MCF 10A (cell line): ENCODE data around the gene FTH1. TPM values are rescaled to one million over a fixed set of nuclear protein-coding genes. Genes with fewer than 3 reads are reported as not detected.

Experiments used
- BruUV-seq: library from RNA; stranded (reverse); fragments of 400-500 nt; replicated peaks from 2 replicates; lab custom pipeline; 2021; lab: Mats Ljungman, UMichigan
- CTCF ChIA-PET: fragments of 300-600 bp; sonication (Branson Sonifier 250); formaldehyde crosslinking; extraction: SDS; loops from one replicate; lab custom pipeline; 2021; ENCODE audit warnings: antibody characterized with exemption, inconsistent platforms; lab: Yijun Ruan, JAX
- POLR2A ChIA-PET: fragments of 300-600, 350-650 bp; sonication (Branson Sonifier 250); formaldehyde crosslinking; extraction: SDS; loops from one replicate; lab custom pipeline; 2020; ENCODE audit warnings: antibody characterized with exemption, inconsistent platforms; lab: Yijun Ruan, JAX
- DNase-seq: peaks from one replicate; pipeline ENCODE4 v3.0.0-alpha.2; 2018; ENCODE audit not compliant: unreplicated experiment
- H3K27ac Mint-ChIP-seq: one replicate; pipeline ENCODE4 v1.8.0; 2022; ENCODE audit warnings: mild to moderate bottlenecking, low read depth, mixed read lengths; ENCODE audit not compliant: unreplicated experiment
- H3K27me3 Mint-ChIP-seq: one replicate; pipeline ENCODE4 v1.8.0; 2022; ENCODE audit warnings: mixed read lengths; ENCODE audit not compliant: insufficient read depth, unreplicated experiment
- H3K36me3 Mint-ChIP-seq: one replicate; pipeline ENCODE4 v1.8.0; 2022; ENCODE audit warnings: mild to moderate bottlenecking, moderate library complexity, mixed read lengths; ENCODE audit not compliant: insufficient read depth, unreplicated experiment
- H3K4me1 Mint-ChIP-seq: one replicate; pipeline ENCODE4 v1.8.0; 2022; ENCODE audit warnings: mixed read lengths; ENCODE audit not compliant: insufficient read depth, unreplicated experiment
- H3K4me3 Mint-ChIP-seq: one replicate; pipeline ENCODE4 v1.8.0; 2022; ENCODE audit warnings: mild to moderate bottlenecking, moderate library complexity, mixed read lengths; ENCODE audit not compliant: unreplicated experiment
- H3K9me3 Mint-ChIP-seq: one replicate; pipeline ENCODE4 v1.8.0; 2022; ENCODE audit warnings: mixed read lengths; ENCODE audit not compliant: unreplicated experiment
- intact Hi-C: fragments of 100-400 bp; cut with micrococcal nuclease; formaldehyde crosslinking; loops from 2 replicates; pipeline ENCODE4 v1.14.1; 2022
- total RNA-seq: library from RNA; stranded (reverse); gene quantifications from 2 replicates; pipeline ENCODE4 v1.2.3, GENCODE V29; 2022
- TF ChIP-seq, protein P1 (sequence below): fragments of 200-600 bp; IDR thresholded peaks from one replicate; pipeline ENCODE4 v1.8.0; 2022; ENCODE audit warnings: antibody characterized with exemption, mild to moderate bottlenecking; ENCODE audit not compliant: unreplicated experiment

FTH1 gene
- total RNA-seq, 1 experiment from 2014 or later = 8,367 TPM

DNA sequence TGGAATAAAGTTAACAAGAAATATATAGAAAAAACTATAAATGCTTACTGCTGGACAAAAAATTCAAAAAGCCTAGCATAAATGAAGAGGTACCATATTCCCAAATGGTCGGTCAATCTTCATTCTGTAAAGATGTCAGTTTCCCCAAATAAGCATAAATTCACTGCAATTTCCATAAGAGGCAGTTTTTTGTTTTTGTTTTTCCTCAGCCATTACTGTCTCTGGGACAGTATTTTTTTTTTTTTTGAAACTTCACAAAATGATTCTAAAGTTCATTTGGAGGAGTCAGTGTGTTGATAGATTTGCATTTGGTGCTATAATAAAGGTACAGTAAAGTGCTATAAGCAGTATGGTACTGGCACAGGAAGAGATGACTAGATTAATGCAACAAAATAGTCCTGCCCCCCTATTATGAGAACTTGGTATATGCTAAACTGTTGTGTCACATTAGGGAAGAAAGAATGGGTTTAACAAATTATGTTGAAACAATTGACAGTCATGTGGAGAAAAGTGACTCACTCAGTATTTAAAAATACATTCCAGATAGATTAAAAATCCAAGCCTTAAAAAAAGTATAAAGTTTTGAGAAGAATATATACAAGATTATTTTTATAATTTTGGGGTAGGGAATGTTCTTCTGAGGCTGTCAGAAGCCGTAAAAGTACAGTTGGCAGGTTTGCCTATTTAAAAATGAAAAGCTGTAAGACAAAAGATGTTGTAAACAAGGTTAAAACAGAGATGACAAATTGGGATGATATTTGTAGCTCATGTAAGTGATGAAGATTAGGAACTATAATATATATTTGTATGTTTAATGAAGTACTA lies 2.6 kb upstream of the FTH1 start:
- DNase-seq = peak; percentile 93
- Mint-ChIP-seq H3K36me3 (peaks cover 33% of the 10 kb centered on the region), H3K9me3 (no peaks in the 10 kb centered on the region), H3K27me3 (no peaks in the 10 kb centered on the region), H3K4me1 (peaks cover 55% of the 10 kb centered on the region), H3K4me3 (peak overlapping the region; percentile 90), H3K27ac (peak overlapping the region; percentile 97)
- CTCF ChIA-PET = interaction anchor here (0.7 to 3.3 kb wide), 11 partner anchors 8 to 151 kb away, joined by 3 to 16 read pairs (median 8); no protein-coding TSS in a partner anchor
- BruUV-seq = no TSS peak
- POLR2A ChIA-PET = interaction anchor here (0.8 to 27.4 kb wide), 14 partner anchors 7 to 757 kb away, joined by 3 to 1703 read pairs (median 14); partner anchors contain the start of genes AHNAK, FADS1 and HNRNPUL2
- TF ChIP-seq, protein P1, sequence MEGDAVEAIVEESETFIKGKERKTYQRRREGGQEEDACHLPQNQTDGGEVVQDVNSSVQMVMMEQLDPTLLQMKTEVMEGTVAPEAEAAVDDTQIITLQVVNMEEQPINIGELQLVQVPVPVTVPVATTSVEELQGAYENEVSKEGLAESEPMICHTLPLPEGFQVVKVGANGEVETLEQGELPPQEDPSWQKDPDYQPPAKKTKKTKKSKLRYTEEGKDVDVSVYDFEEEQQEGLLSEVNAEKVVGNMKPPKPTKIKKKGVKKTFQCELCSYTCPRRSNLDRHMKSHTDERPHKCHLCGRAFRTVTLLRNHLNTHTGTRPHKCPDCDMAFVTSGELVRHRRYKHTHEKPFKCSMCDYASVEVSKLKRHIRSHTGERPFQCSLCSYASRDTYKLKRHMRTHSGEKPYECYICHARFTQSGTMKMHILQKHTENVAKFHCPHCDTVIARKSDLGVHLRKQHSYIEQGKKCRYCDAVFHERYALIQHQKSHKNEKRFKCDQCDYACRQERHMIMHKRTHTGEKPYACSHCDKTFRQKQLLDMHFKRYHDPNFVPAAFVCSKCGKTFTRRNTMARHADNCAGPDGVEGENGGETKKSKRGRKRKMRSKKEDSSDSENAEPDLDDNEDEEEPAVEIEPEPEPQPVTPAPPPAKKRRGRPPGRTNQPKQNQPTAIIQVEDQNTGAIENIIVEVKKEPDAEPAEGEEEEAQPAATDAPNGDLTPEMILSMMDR = no peak
- intact Hi-C loops = loop anchor here (2.0 kb wide), 1 partner anchor 43 kb away; no protein-coding TSS in a partner anchor

DNA sequence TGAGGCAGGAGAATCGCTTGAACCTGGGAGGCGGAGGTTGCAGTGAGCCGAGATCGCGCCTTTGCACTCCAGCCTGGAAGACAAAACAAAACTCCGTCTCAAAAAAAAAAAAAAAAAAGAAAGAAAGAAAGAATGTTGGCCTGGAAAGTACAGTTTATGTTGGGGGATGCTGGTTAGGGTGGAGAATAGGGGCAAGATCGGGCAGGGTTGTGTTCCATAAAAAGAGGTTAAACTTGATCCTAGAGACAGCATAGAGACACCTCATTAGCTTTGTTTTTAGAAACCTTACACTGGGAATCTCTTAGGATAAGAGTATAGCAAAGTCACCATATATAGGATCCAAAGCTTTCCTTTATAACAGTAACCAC lies 1.9 kb upstream of the FTH1 start:
- peak overlapping the region; percentile 97 for H3K27ac Mint-ChIP-seq
- CTCF ChIA-PET = interaction anchor here (0.7 to 3.3 kb wide), 11 partner anchors 9 to 151 kb away, joined by 3 to 16 read pairs (median 5); no protein-coding TSS in a partner anchor
- POLR2A ChIA-PET = interaction anchor here (0.8 to 27.4 kb wide), 13 partner anchors 8 to 758 kb away, joined by 3 to 1703 read pairs (median 15); partner anchors contain the start of genes FADS1, FEN1, HNRNPUL2 and TMEM258
- peak overlapping the region; percentile 90 for H3K4me3 Mint-ChIP-seq
- peaks cover 56% of the 10 kb centered on the region for H3K4me1 Mint-ChIP-seq
- intact Hi-C loops = no loop called here
- no peaks in the 10 kb centered on the region for H3K9me3 Mint-ChIP-seq
- H3K27me3 Mint-ChIP-seq = no peaks in the 10 kb centered on the region
- no peak for DNase-seq
- no TSS peak for BruUV-seq
- peaks cover 40% of the 10 kb centered on the region for H3K36me3 Mint-ChIP-seq
- TF ChIP-seq, protein P1 = no peak

DNA sequence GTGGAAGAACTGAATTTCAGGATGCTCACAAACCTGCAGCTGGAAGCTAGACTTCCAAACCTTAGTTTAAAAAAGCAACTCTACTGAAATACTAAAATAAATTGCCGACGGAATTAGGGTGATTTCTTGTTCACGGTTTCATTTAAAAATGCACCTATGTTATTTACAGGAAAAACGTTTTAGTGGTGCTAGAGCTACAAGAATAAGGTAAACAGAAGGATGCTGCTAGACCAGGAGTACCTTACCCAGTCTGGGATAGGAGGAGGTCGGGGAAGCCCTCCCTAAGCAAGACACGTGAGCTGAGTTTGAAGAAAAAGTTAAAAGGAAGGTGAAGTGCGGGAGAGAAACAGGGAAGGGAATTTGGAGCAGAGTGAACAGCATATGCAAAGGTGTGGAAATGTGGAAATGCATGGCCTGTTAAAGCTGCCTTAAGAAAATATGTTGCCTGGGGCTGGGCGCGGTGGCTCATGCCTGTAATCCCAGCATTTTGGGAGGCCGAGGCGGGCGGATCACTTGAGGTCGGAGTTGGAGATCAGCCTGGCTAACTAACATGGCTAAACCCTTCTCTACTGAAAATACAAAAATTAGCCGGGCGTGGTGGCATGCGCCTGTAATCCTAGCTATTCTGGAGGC lies 1.4 kb upstream of the FTH1 start:
- H3K27me3 Mint-ChIP-seq = no peaks in the 10 kb centered on the region
- POLR2A ChIA-PET = interaction anchor here (0.6 to 27.4 kb wide), 15 partner anchors 7 to 1696 kb away, joined by 3 to 1703 read pairs (median 13); partner anchors contain the start of genes C11orf98, CSKMT, FADS1 and FEN1

More for the DNA sequence above, 1.4 kb upstream of the FTH1 start:
- no peak for DNase-seq
- intact Hi-C loops = no loop called here
- Mint-ChIP-seq H3K27ac (peak overlapping the region; percentile 97), H3K9me3 (no peaks in the 10 kb centered on the region), H3K4me1 (peaks cover 55% of the 10 kb centered on the region), H3K4me3 (peak overlapping the region; percentile 90), H3K36me3 (peaks cover 45% of the 10 kb centered on the region)
- CTCF ChIA-PET = interaction anchor here (0.7 to 3.3 kb wide), 15 partner anchors 9 to 150 kb away, joined by 3 to 16 read pairs (median 5); no protein-coding TSS in a partner anchor
- TF ChIP-seq, protein P1 = no peak
- BruUV-seq = no TSS peak
